ENCODE measurements around the gene STUM. TPM values are rescaled to one million over a fixed set of nuclear protein-coding genes. Genes with fewer than 3 reads are reported as not detected.

Gene STUM
- total RNA-seq, 1 donor from 2014 or later, result 0.85 TPM

DNA sequence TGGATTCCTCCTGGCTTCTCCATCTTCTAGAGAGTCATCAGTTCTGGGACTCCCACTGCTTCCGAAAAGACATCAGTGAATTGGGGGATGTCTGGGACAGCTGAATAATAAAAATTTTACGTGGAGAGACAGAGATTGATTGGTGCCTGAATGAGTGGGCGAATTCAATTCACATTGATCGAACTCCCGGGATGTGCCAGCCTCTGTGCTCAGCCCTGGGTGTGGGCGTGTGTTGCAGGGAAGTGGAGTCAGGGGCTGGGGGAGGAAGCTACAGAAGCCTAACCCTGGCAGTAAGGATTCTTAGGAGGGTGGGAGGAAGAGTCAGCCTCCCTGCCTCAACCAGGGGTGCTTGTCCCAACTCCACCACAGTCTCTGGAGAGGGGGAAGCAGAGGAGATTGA lies 18.0 kb upstream of the STUM start:
- intact Hi-C loops (cut with micrococcal nuclease), result no loop called here
- TF ChIP-seq, protein P1, sequence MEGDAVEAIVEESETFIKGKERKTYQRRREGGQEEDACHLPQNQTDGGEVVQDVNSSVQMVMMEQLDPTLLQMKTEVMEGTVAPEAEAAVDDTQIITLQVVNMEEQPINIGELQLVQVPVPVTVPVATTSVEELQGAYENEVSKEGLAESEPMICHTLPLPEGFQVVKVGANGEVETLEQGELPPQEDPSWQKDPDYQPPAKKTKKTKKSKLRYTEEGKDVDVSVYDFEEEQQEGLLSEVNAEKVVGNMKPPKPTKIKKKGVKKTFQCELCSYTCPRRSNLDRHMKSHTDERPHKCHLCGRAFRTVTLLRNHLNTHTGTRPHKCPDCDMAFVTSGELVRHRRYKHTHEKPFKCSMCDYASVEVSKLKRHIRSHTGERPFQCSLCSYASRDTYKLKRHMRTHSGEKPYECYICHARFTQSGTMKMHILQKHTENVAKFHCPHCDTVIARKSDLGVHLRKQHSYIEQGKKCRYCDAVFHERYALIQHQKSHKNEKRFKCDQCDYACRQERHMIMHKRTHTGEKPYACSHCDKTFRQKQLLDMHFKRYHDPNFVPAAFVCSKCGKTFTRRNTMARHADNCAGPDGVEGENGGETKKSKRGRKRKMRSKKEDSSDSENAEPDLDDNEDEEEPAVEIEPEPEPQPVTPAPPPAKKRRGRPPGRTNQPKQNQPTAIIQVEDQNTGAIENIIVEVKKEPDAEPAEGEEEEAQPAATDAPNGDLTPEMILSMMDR (IDR thresholded peaks at IDR 0.05; ENCODE audit: borderline replicate concordance), result no peak

DNA sequence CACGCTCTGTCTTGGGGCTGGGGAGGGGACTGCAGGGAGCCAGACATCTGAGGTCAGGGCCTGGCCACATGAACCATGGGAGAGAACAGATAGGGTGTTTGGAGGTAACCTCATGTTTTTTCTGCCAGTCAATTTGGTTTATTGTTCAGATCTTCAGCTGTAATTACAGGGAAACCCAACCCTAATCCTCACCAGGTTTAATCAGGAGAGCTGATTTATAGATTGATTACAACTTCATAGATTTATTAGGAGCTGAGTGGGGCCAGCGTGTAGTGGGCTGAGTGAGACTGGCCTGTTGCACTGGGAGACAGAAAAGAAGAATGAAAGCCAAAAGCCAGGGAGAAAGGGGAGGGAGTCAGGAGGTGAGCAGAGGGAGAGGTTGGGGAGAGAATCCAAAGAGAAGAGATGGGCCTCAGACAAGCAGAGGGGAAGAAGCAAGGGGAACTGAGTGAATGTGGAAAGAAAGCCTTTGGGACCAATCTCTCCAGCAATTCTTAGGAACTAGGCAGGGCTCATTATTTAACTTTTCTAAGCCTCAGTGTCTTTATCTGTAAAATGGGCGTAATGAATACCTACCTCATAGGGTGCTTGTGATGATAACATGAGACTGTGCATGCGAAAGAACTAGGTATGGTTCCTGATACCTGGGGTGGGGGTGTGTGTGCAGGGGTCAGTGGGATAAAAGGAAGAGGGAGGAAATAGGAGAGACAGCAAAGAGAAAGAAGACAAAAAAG lies 17.0 kb upstream of the STUM start:
- Histone ChIP-seq H3K9me3 (replicated peaks) (no peaks in the 10 kb centered on the region), H3K27me3 (ENCODE audit: low read depth) (no peaks in the 10 kb centered on the region), H3K4me1 (peaks cover 6% of the 10 kb centered on the region), H3K36me3 (no peaks in the 10 kb centered on the region), H3K27ac (replicated peaks) (no peak overlapping the region), H3K4me3 (no peak overlapping the region)
- DNase-seq, result no peak
- TF ChIP-seq, protein P1 (IDR thresholded peaks at IDR 0.05; ENCODE audit: borderline replicate concordance), result no peak
- intact Hi-C loops (cut with micrococcal nuclease), result no loop called here

More for the DNA sequence above, 18.0 kb upstream of the STUM start:
- no peak overlapping the region for H3K27ac ChIP-seq (replicated peaks)
- H3K4me3 ChIP-seq, result no peak overlapping the region
- no peaks in the 10 kb centered on the region for H3K27me3 ChIP-seq (ENCODE audit: low read depth)
- H3K9me3 ChIP-seq (replicated peaks), result no peaks in the 10 kb centered on the region
- no peak for DNase-seq
- H3K4me1 ChIP-seq, result peaks cover 8% of the 10 kb centered on the region
- no peaks in the 10 kb centered on the region for H3K36me3 ChIP-seq

DNA sequence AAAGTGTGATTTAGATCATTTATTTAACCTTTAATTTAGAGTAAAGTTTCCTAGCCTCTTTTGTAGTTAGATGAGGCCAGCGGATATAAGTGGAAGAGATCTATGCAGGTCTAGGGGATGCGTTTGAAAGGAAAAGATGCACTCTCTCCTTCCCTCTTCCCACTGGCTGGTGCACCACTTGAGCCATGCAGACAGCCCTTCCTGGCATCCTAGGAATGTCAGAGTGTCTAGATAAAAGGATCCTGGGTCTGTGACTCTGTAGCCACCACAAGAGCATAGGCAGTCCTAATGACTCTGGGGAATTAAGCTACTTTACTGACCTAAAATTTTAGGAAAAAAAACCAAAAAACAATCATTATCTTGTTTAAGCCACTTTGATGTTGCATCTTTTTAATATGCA lies 16.0 kb upstream of the STUM start:
- no peak overlapping the region for H3K27ac ChIP-seq (replicated peaks)
- DNase-seq, result no peak
- no peaks in the 10 kb centered on the region for H3K27me3 ChIP-seq (ENCODE audit: low read depth)
- TF ChIP-seq, protein P1 (IDR thresholded peaks at IDR 0.05; ENCODE audit: borderline replicate concordance), result no peak
- H3K4me1 ChIP-seq, result no peaks in the 10 kb centered on the region
- H3K4me3 ChIP-seq, result no peak overlapping the region
- intact Hi-C loops (cut with micrococcal nuclease), result no loop called here
- no peaks in the 10 kb centered on the region for H3K9me3 ChIP-seq (replicated peaks)
- H3K36me3 ChIP-seq, result no peaks in the 10 kb centered on the region

DNA sequence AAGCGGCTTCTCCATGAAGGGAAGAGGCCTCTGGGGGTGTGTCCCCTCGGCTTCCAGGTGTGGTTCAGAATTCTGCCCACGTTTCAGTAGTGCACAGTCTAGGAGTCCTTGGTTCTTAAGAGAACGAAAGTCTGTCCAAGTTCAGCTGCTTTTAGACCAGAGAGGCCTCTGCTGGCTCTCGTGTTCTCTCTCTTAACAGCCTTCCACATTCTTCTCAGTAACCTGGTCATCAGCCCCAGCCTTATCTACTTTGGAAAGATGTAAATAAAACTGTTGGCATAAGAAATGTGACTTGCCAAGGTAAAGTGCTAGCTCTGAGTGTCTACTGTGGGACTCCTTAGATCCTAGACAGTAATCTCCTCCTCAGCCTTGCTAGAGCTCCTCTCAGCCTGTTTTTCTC lies 15.3 kb upstream of the STUM start:
- Histone ChIP-seq H3K36me3 (no peaks in the 10 kb centered on the region), H3K4me3 (no peak overlapping the region), H3K4me1 (no peaks in the 10 kb centered on the region), H3K27me3 (ENCODE audit: low read depth) (no peaks in the 10 kb centered on the region), H3K27ac (replicated peaks) (no peak overlapping the region), H3K9me3 (replicated peaks) (no peaks in the 10 kb centered on the region)
- TF ChIP-seq, protein P1 (IDR thresholded peaks at IDR 0.05; ENCODE audit: borderline replicate concordance), result no peak
- DNase-seq, result no peak
- intact Hi-C loops (cut with micrococcal nuclease), result no loop called here

GRCh38 chr1:226534098-226534497 lies 14.5 kb upstream of the STUM start:
- H3K4me1 ChIP-seq, result no peaks in the 10 kb centered on the region
- intact Hi-C loops (cut with micrococcal nuclease), result no loop called here
- H3K27me3 ChIP-seq (ENCODE audit: low read depth), result no peaks in the 10 kb centered on the region
- no peaks in the 10 kb centered on the region for H3K36me3 ChIP-seq
- no peak for DNase-seq
- TF ChIP-seq, protein P1 (IDR thresholded peaks at IDR 0.05; ENCODE audit: borderline replicate concordance), result no peak
- no peak overlapping the region for H3K27ac ChIP-seq (replicated peaks)
- H3K9me3 ChIP-seq (replicated peaks), result no peaks in the 10 kb centered on the region
- no peak overlapping the region for H3K4me3 ChIP-seq
